ENCODE results near the gene GTF2IRD1. TPM values are rescaled to one million over a fixed set of nuclear protein-coding genes. Genes with fewer than 3 reads are reported as not detected.

GTF2IRD1 gene, protein sequence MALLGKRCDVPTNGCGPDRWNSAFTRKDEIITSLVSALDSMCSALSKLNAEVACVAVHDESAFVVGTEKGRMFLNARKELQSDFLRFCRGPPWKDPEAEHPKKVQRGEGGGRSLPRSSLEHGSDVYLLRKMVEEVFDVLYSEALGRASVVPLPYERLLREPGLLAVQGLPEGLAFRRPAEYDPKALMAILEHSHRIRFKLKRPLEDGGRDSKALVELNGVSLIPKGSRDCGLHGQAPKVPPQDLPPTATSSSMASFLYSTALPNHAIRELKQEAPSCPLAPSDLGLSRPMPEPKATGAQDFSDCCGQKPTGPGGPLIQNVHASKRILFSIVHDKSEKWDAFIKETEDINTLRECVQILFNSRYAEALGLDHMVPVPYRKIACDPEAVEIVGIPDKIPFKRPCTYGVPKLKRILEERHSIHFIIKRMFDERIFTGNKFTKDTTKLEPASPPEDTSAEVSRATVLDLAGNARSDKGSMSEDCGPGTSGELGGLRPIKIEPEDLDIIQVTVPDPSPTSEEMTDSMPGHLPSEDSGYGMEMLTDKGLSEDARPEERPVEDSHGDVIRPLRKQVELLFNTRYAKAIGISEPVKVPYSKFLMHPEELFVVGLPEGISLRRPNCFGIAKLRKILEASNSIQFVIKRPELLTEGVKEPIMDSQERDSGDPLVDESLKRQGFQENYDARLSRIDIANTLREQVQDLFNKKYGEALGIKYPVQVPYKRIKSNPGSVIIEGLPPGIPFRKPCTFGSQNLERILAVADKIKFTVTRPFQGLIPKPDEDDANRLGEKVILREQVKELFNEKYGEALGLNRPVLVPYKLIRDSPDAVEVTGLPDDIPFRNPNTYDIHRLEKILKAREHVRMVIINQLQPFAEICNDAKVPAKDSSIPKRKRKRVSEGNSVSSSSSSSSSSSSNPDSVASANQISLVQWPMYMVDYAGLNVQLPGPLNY
- 7.7 to 12.5 TPM (median 10.5 TPM) in 5 replicates for total RNA-seq (2022; extraction: Qiagen RNA extraction; ENCODE audit: low read depth)

GRCh38 chr7:74453322-74454011 is at the start of gene GTF2IRD1:
GTF2IRD1 (plus strand) TSS chr7:74453906; CDS start chr7:74508081, 54,175 bp downstream.

Other genes with a start within 250 kb of the GTF2IRD1 start
- 0.89 to 1.3 TPM (median 1.1 TPM) in 5 replicates for gene LAT2, start 243.9 kb upstream of the GTF2IRD1 start, total RNA-seq (2022; extraction: Qiagen RNA extraction; ENCODE audit: low read depth)
- 56.7 to 71.2 TPM (median 57.9 TPM) in 5 replicates for gene RFC2, start 199.5 kb upstream of the GTF2IRD1 start, total RNA-seq (2022; extraction: Qiagen RNA extraction; ENCODE audit: low read depth)
- 15.3 to 23.4 TPM (median 19.2 TPM) in 5 replicates for gene CLIP2, start 164.5 kb upstream of the GTF2IRD1 start, total RNA-seq (2022; extraction: Qiagen RNA extraction; ENCODE audit: low read depth)
- 76.3 to 97.6 TPM (median 95.3 TPM) in 5 replicates for gene GTF2I, start 203.8 kb downstream of the GTF2IRD1 start, total RNA-seq (2022; extraction: Qiagen RNA extraction; ENCODE audit: low read depth)